ENCODE measurements around the gene PSMD3.
"Not testable (repeated sequence)": the region's sequence is repeated elsewhere in the genome, so short reads cannot be mapped to it uniquely, and the experiment has no call there.

Gene PSMD3

GRCh38 chr17:40000161-40000560, 19.6 kb downstream of the PSMD3 start:
- no peak for DNase-seq

- DNase-seq, result not testable (repeated sequence)
Measured at GRCh38 chr17:40001335-40001734, 20.7 kb downstream of the PSMD3 start.

GRCh38 chr17:40004072-40004471, 23.5 kb downstream of the PSMD3 start:
- DNase-seq, result no peak

- DNase-seq, result no peak
Measured at GRCh38 chr17:40004712-40005111, 24.1 kb downstream of the PSMD3 start.

- DNase-seq, result no peak
Measured at GRCh38 chr17:40005520-40005919, 24.9 kb downstream of the PSMD3 start.

GRCh38 chr17:40010946-40011500, 30.4 kb downstream of the PSMD3 start:
- not testable (repeated sequence) for DNase-seq

GRCh38 chr17:40012017-40012647, 31.5 kb downstream of the PSMD3 start:
- not testable (repeated sequence) for DNase-seq

GRCh38 chr17:40014375-40014980, 33.9 kb downstream of the PSMD3 start:
- no peak for DNase-seq

- DNase-seq, result no peak
Measured at GRCh38 chr17:40015005-40015997, 34.7 kb downstream of the PSMD3 start, which contains the start of gene CSF3. Gene CSF3 (plus strand): TSS chr17:40015440. CDS start chr17:40015475, 35 bp downstream.

- no peak for DNase-seq
Measured at GRCh38 chr17:40015998-40016985, 35.7 kb downstream of the PSMD3 start.

GRCh38 chr17:40017422-40018080, 36.9 kb downstream of the PSMD3 start:
- no peak for DNase-seq

GRCh38 chr17:40018211-40019121, 37.9 kb downstream of the PSMD3 start:
- no peak for DNase-seq

GRCh38 chr17:40019140-40019991, 38.8 kb downstream of the PSMD3 start:
- DNase-seq, result no peak

- no peak for DNase-seq
Measured at GRCh38 chr17:40020146-40020545, 39.5 kb downstream of the PSMD3 start.

- no peak for DNase-seq
Measured at GRCh38 chr17:40021451-40021971, 40.9 kb downstream of the PSMD3 start.

GRCh38 chr17:40022497-40022896, 41.9 kb downstream of the PSMD3 start:
- DNase-seq, result no peak

GRCh38 chr17:40022961-40023541, 42.4 kb downstream of the PSMD3 start:
- DNase-seq, result no peak

- no peak for DNase-seq
Measured at GRCh38 chr17:40023590-40024292, 43.1 kb downstream of the PSMD3 start.
